HS-5 (cell line): ENCODE data around the gene GAGE10.
"Not testable (repeated sequence)": the region's sequence is repeated elsewhere in the genome, so short reads cannot be mapped to it uniquely, and the experiment has no call there.

Source experiments
- DNase-seq: peaks from one replicate; pipeline ENCODE4 v3.0.0-alpha.2; 2012; ENCODE audit warnings: low read depth

Gene GAGE10

GRCh38 chrX:49276671-49277534 lies 26.5 kb upstream of the GAGE10 start:
- DNase-seq: no peak

GRCh38 chrX:49277535-49277830 lies 26.0 kb upstream of the GAGE10 start:
- DNase-seq: no peak

DNA sequence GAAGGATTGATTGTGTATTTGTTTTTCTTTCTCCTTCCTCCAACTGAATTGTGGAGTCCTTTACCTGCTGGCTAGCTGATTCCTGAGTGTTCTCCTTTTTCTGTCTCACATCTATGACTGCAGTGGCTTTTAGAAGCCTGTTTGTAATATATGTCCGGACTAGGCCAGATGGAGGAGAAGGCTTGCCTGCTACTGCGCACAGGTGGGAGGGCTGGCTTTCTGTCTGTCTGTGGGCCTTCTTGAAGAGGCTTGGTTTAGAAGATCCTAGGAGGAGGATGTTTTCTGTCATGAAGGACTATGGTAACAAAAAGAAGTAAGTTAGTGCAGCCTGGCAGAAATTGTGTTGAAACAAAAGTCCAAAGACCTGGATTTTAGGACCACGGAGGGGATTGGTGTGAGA lies 25.4 kb upstream of the GAGE10 start:
- DNase-seq: no peak

DNA sequence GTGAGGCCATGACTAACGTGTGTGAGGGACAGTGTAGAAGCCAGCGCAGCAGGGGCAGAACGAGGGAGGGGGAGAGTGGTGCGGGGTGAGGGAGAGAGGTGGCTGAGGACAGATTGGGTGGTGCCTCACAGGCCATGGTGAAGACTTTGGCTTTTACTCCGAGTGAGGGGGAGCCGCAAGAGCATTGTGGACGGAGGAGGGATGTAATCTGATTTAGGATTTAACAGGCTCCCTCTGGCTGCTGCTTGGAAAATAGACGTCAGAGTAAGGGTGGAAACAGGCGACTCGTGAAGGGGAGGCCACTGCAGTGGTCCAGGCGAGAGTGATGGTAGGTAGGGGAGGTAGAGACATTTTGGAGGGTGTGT lies 20.8 kb upstream of the GAGE10 start:
- DNase-seq: no peak

DNA sequence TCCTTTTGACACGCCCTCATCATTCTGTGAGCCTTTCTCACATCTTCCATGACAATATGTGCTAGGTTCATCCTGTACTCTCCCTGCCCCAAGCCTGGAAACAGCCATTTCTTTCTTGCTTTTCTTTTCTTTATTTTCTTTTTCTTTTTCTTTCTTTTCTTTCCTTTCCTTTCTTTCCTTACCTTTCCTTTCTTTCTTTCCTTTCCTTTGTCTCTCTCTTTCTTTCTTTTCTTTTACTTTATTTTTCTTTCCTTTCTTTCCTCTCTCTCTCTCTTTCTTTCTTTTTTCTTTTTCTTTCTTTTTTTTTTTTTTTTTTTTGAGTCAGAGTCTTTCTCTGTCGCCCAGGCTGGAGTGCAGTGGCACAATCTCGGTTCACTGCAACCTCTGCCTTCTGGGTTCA lies 19.2 kb upstream of the GAGE10 start:
- DNase-seq: no peak

DNA sequence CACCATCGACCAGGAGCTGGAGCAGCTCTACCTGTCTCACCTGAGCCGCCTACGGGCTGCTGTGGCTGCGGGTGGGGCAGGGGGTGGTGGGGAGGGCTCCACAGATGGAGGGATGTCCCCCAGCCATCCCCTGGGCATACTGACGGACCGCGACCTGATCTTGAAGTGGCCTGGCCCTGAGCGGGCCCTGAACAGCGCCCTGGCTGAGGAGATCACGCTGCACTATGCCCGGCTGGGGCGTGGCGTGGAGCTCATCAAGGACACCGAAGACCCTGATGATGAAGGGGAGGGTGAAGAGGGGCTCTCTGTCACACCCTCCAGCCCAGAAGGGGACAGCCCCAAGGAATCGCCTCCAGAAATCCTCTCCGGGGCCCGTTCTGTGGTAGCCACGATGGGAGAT lies 17.3 kb upstream of the GAGE10 start:
- no peak for DNase-seq

DNA sequence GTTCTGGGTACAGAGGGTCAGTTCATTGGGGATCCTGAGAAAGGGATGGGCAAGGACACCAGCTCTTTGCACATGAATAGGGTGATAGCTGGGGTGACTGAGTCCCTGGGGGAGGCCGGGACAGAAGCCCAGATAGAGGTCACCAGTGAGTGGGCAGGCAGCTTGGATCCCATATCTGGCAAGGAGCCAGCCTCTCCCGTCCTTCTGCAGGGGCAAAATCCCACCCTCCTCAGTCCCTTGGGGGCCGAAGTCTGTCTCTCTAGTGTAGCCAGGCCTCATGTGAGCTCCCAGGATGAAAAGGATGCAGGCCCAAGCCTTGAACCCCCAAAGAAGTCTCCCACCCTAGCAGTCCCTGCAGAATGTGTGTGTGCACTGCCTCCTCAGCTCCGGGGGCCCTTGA lies 16.9 kb upstream of the GAGE10 start:
- DNase-seq: no peak

DNA sequence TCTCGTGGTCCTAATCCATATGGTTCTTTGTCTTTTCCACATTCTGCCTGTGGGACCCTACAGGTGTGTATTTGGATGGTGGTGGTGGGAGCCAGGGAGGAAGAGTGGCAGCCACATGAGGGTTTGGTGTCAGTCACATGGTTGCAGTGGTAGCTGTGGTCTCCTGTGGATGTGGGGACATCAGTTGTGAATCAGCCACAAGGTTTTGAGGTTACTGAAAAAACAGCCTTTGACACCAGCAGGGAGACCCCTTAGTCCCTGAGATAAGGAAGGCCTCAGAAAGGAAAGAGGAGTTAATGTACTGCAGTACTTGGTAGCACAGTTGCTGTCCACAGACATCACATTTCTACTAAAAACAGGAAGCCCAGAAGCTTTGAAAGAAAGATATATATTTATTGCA lies 15.8 kb upstream of the GAGE10 start:
- DNase-seq: no peak

GRCh38 chrX:49290215-49290614 lies 13.2 kb upstream of the GAGE10 start:
- DNase-seq: no peak

DNA sequence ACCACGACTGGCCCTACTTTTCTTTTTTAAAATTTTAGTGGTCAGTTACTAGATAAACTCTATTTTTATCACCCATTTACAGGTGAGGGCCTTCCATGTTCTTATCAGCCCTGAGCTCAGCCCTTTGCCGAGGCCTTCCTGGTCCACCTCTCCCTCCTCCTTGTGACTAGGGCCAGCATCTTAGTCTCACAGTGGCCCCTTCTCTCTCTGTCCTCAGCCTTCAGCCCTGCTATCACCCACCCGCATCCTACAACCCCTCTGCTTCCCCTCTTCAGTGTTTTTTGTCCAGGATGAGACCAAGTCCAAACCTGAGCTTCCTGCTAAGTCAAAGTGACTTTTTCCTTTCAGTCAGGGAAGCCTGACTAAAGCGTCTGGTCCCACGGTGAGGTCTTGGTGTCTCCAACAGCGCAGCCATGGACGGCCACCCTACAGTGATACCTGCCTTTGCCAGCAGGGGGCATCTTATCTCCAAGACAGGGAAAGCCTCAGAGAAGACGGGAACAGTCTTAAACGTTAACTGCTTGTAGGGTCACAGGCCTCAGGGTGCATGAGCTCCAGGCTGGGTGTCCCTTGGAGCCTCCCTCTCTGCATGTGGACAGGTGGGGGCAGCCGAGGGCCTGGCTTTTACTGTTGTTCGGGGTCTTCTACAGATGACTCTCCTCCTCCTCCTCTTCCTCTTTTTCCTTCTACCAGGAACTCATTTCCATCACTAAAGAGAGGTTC lies 11.7 kb upstream of the GAGE10 start:
- DNase-seq: no peak

- no peak for DNase-seq
Measured at GRCh38 chrX:49292400-49293362, 10.8 kb upstream of the GAGE10 start.

- not testable (repeated sequence) for DNase-seq
Measured at GRCh38 chrX:49299293-49299692, 4.2 kb upstream of the GAGE10 start.

- DNase-seq: no peak
Measured at GRCh38 chrX:49300703-49301102, 2.7 kb upstream of the GAGE10 start.

DNA sequence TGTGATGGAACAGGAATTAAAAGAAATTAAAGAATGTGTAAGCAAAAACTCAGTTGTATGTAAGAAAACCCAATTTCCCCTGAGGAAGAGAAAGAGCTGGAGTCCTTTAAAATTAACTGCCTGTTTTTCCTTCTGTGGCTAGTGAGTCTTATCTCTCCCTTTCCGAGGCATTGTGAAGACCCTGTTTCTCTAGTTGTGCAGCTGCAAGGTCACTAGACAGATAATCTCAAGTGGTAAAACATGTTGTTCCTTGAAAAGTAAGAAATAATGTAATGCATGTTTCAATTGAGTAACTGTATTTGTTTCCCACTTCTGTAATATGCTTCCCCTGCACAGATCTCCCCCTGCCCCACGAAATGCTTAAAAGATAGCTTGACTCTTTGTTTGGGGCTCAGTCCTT lies 4.3 kb downstream of the GAGE10 start:
- DNase-seq: not testable (repeated sequence)

- no peak for DNase-seq
Measured at GRCh38 chrX:49308604-49309269, 5.3 kb downstream of the GAGE10 start.

- no peak for DNase-seq
Measured at GRCh38 chrX:49309401-49309981, 6.0 kb downstream of the GAGE10 start.

DNA sequence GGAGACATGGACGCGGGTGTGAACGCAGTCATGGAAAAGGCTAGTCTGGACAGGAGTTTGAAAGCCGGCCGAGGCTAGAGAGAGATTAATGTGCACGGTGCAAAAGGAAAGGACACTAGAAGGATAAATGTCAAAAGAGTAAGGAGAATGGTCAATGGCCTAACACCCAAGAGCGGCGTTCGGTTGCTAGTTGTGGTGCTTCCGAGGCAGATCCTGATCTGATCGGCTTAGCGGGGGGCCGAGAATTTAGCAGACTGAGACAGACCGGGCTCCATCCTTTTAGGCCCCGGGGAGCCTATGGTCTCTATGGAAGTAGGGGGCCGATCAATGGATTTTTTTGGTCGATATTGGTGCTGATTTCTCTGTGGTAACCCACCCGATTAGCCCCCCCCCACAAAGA lies 6.9 kb downstream of the GAGE10 start:
- DNase-seq: no peak

- no peak for DNase-seq
Measured at GRCh38 chrX:49312176-49312575, 8.7 kb downstream of the GAGE10 start.

DNA sequence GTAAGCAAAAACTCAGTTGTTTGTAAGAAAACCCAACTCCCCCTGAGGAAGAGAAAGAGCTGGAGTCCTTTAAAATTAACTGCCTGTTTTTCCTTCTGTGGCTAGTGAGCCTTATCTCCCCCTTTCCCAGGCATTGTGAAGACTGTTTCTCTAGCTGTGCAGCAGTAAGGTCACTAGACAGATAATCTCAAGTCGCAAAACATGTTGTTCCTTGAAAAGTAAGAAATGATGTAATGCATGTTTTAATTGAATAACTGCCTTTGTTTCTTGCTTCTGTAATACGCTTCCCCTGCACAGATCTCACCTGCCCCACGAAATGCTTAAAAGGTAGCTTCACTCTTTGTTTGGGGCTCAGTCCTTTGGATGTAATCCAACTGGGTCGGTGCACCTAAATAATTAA lies 12.6 kb downstream of the GAGE10 start:
- DNase-seq: no peak

- not testable (repeated sequence) for DNase-seq
Measured at GRCh38 chrX:49321737-49322136, 18.3 kb downstream of the GAGE10 start, which contains the start of gene GAGE12J. GAGE12J (plus strand) TSS chrX:49322037; CDS start chrX:49323194, 1,157 bp downstream.

- not testable (repeated sequence) for DNase-seq
Measured at GRCh38 chrX:49322266-49322665, 18.8 kb downstream of the GAGE10 start.
